ENCODE measurements around the gene COPZ1.

The COPZ1 gene

GRCh38 chr12:54359762-54360351, 34.9 kb downstream of the COPZ1 start:
- no peak for DNase-seq

DNA sequence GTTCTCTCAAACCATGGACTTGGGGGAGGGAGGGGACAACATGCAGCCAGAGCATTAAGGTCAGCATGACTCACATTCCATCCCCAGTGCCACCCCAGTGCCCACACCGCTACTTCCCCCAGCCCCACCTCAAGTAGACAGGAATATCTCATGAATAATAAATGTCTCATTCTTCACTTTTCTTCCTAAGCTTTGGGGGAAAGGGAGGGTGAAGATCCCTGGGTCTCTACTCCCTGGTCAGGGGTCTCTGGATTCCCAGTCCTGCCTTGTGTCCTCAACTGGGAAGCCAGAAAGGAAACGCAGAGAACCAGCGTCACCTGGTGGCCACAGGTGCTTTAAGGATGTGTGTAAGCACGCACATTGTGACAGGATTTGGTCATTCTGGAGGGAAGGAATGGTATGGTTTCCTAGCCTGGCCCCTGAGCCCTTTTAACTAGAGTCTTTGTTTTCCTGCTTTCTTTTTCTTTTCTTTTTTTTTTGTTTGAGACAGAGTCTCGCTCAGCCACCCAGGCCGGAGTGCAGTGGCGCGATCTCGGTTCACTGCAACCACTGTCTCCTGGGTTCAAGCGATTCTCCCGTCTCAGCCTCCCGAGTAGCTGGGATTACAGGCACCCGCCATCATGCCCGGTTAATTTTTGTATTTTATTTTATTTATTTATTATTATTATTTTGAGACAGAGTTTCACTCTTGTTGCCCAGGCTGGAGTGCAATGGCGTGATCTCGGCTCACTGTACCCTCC, 36.0 kb downstream of the COPZ1 start:
- DNase-seq, result peak; percentile 70 to 81

DNA sequence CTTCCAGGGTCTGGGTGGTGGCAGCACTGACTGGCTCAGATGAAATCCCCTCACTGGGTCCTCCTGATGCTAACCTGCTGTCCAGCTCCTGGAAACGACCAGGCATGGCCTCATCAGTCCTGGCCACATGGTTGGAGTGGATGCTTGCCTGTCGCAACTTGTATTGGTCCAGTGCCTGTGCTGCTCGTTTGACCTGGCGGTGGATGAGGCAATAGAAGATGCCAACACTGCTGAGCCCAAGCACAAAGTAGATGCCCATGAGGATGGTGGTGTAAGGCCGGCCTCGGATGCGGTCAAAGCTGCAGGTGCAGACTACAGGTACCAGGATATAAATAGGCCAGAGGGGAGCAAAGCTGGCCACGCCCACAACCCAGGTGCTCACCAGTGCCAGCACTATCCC, 38.1 kb downstream of the COPZ1 start:
- DNase-seq, result no peak

DNA sequence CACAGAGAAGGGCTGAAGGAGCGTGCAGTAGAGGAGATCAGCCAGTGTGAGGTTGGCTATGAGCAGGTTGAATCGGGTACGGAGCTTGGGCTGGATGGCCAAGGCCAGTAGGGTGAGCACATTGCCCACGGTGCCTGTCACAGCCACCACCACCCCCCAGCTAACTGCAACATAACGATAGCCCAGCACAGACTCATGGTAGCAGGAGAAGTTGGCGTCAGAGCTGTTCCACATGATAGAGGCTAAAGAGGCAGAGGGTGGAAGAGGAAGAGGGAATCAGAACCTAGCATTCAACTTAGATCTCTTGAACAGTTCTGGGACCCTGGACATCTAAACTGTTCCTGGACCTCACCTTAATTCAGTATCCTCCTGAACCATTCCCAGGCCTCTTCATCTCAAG, 38.7 kb downstream of the COPZ1 start:
- no peak for DNase-seq

DNA sequence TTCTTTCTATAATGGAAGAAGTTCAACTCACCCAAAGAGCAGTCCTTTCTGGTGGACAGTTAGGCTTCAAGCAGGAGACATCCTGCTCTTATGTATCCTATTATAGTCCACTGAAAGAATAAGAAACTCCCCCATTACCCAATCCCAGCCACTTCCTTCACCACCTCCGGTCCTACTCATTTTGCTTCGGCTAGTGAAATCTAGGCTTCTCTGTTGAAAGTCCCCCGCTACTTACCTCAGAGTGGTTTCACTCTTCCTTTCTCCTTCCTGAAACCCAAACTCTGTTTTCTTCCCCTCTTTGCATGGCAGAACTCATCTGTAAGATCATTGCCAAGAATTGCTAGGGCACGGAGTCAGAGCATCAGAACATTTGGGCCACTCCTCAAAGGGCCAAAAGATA, 39.5 kb downstream of the COPZ1 start, which contains the start of gene GPR84:
Gene GPR84, minus strand, starts transcription at position 74 of the 400 bp plus-strand sequence. CDS start 635 bp downstream, outside the sequence.
- no peak for DNase-seq

GRCh38 chr12:54368025-54368708, 43.2 kb downstream of the COPZ1 start:
- no peak for DNase-seq

DNA sequence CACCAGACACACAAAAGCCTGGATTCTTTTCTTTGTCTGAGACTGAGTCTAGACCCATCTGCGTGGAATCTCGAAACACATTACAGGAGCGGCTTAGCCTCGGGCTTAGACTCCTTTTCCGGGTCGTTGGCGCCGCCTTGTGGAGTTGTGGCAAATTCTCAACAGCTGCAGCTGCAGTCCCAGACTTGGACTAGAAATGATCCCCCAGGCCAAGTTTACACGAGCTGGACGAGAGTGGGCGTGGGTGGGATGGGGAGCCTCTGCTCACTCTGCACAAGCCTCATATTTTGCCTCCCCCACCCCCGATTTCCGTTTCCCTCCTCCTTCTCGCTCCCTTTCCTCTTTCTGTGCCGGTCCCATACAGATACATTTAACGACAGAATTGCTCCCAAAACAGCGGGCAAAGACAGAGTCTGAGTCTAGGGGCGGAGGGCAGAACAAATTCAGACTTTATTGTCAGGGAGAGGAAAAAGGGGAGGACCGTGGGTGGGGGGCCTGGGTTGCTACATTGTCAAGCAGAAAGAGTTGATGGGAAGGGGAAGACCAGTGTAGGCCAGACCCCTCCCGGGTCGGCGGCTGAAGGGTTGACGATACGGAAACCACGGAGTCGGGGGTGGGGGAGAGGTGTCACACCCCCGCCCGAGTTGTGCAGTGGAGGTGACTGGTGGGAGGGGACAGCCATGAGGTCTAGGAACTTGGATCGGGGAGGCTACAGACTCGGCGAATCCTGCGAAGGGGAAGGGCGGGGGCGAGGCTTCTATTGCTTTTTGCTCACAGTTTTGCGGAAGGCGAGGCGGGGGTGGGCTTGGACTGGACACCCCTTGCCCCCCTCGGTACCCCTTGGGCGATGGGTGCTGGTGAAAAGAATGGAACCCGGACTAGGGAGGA, 44.0 kb downstream of the COPZ1 start:
- DNase-seq, result peak; percentile 63 to 79

- no peak for DNase-seq
These were observed 44.7 kb downstream of the COPZ1 start for GRCh38 chr12:54369597-54370131.

DNA sequence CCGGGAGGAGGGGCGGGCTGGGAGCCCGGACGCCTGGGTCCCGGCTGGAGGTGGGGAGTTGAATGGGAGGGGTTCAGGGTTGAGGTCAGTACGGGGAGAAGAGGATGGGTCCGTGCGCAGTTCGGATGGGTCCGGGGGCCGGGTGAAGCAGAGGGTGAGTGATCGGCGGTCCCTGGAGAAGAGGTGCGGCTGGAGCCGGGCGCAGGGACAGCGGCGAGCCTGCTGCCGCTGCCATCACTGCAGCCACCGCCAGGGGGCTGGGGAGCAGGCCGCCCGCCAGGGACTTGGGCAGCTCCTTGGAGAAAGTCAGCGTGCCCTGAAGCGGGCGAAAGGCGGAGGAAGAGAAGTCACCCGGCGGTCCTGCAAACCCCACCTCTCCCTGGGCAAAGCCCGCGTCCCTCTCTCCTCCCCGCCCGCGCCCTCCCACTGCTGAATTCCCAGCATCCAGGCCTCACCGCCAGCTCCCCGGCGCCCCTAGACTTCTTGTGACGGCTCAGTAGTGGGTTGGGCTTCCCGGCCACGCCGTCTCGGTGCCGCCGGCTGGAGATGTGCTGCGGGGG, 45.3 kb downstream of the COPZ1 start:
- DNase-seq, result peak; percentile 24 to 52

DNA sequence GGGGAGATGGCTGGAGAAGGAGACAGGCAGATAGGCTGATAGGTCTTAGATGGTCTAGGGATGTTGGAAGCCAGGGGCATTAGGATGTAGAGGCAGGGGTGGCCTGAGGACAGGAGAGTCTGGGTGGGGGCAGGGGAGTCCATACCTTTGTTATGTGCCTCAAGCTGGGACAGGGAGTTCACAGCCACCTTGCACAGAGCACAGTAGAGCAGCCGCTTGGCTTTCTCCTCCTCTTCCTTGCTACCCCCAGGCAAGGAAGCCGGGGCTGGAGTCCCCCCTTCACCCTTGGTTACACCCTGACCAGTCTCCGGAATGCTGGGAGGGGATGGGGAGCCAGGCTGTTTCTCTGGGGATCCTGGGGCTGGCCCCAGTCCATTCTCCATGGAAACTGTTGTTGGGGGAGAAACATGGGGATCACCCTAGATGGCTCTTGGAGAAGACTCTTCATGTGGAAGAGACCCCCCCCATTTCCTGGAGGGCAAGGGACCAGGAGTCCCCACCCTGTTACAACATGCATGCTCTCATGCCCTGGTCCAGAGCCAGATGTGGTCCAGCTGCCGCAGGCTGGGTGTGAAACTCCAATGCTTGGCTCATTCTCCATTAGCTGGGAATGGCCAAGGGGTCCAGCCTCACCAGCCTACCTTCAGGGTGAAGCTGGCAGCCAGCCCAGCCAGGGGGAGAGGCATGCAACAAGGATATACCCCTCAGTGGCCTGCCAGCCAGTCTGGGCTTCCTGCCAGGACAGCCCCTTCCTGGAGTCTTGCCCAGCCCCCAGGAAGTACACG, 46.6 kb downstream of the COPZ1 start:
- DNase-seq, result no peak

GRCh38 chr12:54372113-54372806, 47.3 kb downstream of the COPZ1 start:
- no peak for DNase-seq

GRCh38 chr12:54373649-54374561, 49.0 kb downstream of the COPZ1 start:
- no peak for DNase-seq

- DNase-seq, result no peak
These were observed 49.8 kb downstream of the COPZ1 start for GRCh38 chr12:54374562-54375258.

DNA sequence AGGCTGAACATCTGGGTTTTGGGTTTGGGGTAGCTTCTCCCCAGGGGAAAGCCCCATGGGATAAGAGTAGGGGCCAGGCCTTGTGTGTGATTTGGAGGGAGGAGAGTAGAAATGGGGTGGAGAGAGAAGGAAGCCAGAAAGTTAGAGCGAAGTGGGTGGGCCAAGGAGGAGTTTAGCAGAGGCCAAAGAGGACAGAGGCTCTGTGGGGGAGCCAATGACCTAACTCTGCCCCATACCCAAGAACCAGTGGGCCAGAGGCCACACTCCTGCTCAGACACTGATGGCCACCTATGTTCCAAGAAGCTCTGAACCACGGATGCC, 50.3 kb downstream of the COPZ1 start:
- no peak for DNase-seq

DNA sequence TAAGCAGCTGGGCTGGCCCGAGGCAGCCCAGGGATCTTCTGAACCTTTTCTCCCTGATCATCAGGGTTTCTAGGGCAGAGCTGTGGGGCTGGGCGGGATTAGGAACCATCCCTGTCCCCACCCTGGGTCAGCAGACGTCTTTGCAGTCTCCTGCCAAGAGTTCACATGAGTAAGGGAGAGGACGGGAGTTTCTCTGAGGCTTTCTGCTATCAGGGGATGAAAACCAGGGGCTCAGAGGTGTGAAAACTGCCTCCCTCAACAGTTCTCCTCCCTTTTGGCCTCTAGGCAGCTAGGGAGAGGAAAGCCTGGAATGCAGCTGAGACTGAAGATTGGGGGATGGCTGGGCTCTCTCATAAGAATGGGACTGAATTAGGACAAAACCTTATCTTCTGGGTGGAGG, 51.7 kb downstream of the COPZ1 start:
- DNase-seq, result no peak

DNA sequence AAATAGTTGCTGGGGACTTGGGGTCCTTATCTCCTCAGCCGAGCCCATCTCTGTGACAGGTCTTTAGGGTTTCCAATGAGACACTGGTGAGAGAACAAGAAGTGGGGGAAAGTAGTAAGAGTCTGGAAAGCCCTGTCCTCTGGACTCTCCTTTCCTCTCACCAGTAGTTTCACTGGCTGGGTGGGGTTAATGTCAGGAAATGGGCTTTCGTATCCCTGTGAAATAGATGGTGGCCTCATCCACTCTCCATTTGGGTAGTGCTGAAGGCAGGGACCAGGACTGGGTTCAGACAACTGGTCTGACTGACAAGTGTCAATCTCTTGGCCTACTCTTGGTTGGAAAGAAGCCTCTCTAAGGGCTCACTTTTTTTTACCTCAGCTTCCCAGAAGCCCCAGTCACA, 52.1 kb downstream of the COPZ1 start:
- no peak for DNase-seq

DNA sequence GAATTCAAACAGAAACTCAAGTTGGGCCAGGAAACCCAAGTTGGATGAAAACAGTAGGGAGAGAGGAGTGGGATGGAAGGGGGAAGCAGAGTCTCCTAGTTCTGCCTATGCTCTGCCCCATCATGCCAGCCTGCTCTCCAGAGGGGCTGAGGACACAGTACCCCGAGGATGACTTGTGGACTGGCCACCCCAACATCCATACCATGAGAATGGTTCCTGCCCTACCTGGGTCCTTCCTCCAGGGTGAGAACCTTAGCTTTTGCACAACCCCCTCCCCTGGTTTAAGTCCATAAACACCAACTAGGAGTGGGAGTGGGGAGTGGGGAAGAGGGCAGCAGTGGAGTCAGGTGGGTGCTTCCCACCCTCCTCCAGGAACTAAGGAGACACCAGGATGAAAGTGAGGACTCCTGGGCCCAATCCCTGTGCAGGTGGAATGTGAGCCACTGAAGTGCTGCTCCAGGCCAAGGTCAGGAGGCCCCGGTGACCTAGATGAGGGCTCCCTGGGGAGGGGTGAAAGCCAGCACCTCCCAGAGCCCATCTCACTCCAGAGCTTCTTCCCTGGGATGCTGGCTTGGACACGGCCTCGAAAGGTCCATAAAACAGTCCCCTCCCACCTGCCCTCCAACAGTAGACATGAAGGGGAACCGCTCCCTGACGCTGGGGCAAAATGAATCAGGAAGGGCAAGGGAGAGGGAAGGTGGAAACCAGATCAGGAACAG, 53.0 kb downstream of the COPZ1 start:
- DNase-seq, result no peak

- peak in 1 of 2 experiments; percentile 46 for DNase-seq
These were observed 54.0 kb downstream of the COPZ1 start for GRCh38 chr12:54378796-54379397.

All from NCI-H187 (cell line).